Urothelium cell line (cell line): ENCODE measurements around the gene DCPS.
"Not testable (repeated sequence)": the region's sequence is repeated elsewhere in the genome, so short reads cannot be mapped to it uniquely, and the experiment has no call there.

Source experiments
- DNase-seq: peaks from one replicate; pipeline ENCODE4 v3.0.0; 2011; ENCODE audit warnings: low spot score, mixed read lengths
- FAIRE-seq: peaks from 2 replicates; lab custom pipeline; 2011; peaks lifted over from hg19 to GRCh38; lab: Jason Lieb, UNC

The DCPS gene

DNA sequence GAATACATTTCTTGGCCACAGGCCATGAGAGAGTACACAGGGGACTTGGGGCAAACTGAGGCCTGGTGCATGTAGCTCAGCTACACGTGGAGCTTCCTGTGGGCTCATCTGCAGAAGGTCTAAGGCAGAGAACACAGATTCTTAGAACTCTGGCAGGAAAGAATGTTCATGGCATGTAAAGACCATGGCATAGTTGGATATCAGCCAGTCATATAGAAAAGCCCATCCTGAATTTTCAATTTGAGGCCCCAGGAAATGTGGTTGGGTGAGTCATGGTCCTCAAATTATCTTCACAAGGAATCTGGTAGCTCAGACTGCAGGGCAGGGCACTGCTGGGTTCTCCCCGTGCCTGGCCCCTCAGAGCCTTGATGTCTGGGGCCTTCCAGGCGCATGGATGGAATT is 37.9 kb downstream of the DCPS start:
- peak; percentile 63 for DNase-seq
- no peak for FAIRE-seq

DNA sequence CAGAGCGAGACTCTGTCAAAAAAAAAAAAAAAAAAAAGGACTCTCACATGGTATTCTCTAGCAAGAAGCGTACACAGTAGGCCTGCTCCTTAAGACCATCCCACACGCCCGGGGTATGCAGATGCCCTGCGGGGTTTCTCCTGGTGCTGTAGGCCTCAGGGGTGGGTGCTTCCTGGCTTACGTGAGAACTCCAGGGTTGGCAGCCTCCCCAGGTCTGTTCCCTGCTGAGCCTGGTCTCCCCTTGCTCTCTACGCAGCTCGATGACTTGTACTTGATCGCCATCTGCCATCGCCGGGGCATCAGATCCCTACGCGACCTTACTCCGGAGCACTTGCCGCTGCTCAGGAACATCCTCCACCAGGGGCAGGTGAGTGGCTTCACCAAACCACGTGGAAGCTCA is 39.2 kb downstream of the DCPS start:
- FAIRE-seq (no peak), DNase-seq (no peak)

DNA sequence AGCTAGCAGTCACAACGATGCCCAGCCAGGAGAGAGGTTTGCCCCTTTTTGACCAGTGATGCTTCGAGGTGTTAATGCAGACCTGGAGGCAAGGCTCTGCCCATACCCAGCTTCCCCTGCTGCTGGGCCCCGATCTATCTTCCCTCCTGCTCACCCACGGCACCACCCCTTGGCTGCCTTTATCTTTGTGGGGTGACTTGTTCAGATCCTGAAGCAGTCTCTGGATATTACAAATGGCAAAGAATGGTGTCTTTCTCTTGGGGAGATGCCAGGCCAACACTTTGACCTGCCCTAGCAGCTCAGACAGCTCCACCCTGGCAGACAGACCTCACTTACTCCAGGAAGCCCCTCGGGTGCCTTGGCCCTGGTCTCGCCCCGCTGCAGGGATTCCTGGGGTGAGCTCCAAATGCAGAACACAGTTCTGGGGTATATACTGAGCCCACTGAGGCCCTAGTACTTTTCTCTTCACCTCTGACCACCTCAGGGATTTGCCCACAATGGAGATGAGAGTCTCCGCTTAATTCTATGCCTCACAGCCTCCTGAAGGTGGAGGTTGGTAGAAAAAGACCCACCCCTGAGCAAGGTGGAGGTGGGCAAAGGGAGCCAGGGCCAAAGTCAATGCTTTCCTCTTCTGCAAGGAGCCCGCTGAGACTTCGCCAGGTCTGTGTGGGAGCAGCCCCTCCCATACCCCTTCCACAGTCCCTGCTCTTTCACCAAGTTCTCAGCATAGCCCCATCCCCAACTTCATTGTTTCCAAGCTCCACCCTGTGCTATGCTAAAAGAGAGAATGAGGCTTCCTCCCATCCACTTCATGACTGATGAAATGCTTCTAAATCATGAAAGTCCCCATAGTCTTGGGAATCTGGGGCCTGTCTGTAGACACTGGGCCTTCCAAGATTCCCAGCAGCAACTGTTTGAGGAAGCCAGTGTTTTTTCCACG is 40.6 kb downstream of the DCPS start:
- no peak for DNase-seq
- no peak for FAIRE-seq

DNA sequence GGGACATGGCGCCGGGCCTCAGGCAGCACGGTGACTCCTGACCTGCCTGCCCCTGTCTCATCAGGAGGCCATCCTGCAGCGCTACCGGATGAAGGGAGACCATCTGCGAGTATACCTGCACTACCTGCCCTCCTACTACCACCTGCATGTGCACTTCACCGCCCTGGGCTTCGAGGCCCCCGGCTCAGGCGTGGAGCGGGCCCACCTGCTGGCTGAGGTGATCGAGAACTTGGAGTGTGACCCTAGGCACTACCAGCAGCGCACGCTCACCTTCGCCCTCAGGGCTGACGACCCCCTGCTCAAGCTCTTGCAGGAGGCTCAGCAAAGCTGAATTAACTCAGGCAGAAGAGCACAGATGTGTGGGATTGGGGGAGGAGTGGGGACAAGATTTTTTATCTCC is 41.4 kb downstream of the DCPS start:
- no peak for FAIRE-seq
- DNase-seq, result no peak

DNA sequence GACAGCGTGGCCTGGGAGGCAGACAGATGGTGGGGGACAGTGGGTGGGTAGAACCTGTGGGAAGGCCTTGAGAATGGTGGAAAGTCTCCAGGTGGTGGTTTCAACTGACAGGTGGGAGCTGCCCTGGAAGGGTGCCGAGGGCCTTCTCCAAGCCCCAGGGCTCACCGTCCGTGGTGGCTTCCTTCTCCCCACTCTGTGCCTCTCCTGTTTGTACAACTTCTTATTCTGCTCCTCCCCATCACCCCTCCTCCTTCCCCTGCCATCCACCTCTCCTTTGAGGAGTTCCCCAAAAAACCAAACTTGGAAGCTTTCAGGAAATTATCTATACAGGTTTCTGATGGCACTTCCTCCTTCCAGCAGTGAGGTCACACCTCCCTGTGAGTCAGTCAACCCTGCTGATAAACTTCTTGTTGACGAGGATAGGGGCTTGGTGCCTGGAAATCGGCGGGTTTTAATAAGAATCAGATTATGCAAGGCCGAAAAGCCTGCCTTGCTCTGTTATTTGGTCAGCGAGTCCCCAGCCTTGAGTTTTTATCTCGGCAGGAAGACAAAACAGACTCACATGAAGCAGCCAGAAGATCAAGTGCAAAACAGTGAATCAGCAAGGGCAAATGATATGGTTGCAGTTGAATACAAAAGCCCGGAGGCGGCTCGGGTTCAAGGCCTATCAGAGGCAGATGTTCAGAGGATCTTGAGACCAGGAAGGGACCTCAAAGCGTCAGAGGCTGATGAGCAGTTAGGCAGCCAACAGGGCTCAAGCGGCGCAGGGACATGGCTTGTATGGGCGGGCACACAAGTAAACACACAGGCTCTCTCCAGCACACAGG is 42.1 kb downstream of the DCPS start:
- DNase-seq, result no peak
- no peak for FAIRE-seq

DNA sequence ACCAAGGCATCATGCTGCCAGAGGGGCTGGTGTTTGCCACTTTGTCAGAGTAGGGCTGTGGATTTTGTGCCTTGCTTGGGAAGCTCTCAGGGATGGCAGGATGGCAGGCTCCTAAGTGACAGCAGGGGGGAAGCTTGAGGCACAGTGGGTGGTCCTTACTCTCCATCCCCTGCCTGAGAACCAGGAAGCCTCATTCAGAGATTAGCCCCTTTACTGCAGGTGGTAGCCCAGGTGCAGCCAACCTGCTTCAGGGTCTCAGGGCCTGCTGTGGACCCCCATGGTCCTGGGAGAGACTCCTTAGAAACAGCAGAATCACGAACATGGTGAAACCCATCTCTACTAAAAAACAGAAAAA is 42.7 kb downstream of the DCPS start:
- FAIRE-seq (no peak), DNase-seq (no peak)

DNA sequence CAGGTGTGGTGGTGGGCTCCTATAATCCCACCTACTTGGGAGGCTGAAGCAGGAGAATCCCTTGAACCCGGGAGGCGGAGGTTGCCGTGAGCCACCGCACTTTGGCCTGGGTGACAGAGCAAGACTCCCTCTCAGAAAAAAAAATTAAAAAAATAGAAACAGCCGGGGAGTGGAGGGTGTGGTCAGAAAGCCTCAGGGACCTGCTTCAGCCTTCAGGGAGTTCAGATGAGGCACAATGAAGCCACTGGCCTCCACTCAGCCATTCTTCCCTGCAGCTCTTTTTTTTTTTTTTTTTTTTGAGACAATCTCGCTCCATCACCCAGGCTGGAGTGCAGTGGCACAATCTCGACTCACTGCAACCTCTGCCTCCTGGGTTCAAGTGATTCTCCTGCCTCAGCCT is 43.1 kb downstream of the DCPS start:
- FAIRE-seq, result not testable (repeated sequence)

DNA sequence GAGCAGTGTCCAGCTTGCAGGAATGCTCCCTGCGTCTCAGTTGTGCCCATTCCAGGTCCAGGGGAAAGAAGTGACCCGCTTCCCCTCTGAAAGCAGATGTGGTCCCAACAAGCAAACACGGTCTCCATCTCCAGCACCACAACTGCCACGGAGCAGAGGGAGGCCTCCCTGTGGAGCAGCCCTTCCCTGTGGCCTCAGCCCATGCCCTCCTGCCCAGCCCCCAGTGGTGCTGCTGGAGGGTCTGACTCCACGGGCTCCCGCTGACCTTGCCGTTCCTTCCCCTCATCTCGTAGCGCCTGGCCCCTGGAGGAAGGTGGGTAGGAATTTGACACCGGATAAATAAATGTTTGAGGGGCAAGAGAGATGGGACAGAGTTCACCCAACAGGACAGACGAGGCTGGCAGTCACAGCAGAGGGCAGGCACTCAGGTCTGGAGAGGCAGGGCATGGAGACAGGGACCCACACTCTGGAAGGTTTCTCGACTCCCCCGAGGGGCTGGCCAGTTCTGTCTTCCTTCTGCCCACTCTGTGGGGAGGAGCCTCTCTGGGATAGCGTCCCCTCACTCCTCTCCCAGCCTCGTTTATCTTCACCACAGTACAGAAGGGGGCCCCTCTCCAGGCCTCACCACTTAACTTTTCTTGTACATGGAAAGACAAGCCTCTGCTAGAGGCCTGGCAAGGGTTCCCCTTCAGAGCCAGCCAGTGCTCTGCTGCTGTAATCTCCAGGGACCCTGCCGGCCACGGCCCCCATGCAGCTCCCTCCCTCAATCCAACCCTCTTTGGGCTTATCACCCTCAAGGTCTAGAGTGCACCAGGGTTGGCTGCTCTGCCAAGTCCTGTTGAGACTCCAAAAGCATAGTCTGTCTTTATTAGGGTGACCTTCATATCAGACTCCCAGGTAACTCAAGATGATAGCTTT is 44.1 kb downstream of the DCPS start:
- FAIRE-seq (no peak), DNase-seq (no peak)

More for the DNA sequence above, 43.1 kb downstream of the DCPS start:
- not testable (repeated sequence) for DNase-seq

DNA sequence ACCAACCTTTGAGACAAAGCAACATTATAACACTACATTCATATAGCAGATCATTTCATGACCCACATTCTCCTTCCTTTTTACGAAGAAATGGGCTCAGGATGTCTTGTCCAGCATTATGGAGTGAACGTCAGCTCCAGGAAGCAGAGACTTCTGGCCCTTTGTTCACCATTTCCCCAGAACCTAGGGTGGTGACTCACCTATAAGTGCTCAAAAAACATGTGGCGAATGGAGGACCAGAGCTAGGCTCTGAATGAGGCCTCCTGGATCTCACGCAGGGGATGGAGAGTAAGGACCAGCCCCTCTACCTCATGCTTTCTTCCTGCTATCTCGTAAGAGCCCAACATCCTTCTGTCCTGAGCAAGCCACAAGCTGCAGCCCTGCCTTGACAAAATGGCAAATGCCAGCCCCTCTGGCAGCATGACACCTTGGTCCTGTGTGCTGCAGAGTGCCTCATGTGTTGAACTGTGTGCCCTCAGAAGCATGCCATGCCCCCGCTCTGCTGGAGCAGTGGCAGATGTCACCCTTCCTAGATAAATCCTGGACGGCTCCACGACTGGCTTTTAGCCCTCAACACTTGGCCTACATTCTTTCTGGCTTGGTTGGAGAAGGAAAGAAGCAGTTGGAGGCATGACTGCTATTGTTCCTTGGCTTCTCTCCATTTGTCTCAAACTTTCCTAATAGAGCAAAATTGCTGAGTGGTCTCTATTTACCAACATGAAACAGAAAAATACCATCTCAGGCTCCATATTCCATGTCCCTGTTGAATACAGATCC is 45.1 kb downstream of the DCPS start:
- FAIRE-seq (no peak), DNase-seq (no peak)

DNA sequence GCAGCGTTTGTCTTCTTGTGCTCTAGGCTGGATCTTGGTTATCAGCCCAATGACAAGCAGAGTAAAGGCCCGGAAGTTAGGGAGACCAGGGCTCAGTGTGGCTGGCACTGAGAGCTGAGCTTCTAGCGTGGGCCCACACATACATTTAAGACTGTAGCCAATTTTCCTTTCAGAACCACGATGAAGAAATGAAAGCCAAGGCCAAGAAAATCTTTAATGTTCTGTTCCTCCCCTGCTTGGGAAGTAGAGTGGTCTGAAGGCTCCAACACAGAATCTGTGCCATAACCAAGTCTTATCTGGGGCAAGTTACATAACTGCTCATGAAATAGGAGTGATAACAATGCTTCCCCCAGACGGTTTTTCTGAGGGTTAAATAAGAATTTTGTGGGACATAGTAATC is 47.0 kb downstream of the DCPS start:
- DNase-seq (no peak), FAIRE-seq (no peak)

DNA sequence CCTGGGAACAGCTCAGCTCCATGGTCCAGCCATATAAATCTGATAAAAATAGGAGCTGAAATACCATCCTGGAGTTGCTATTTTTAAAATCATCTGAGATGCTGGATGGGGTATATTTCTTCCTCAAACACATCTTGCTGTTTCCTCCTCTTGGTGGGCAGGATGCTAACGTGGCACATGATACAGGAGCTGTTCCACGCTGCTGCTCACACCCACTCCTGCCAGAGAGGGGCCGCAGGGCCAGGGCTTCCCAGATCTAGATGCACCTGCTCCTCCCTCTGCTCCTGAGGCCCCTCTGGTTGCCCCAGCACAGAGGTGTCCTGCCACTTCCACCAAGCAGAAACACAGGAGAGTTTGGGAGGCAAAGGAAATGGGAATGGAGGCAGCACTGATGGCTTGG is 48.3 kb downstream of the DCPS start:
- no peak for DNase-seq
- FAIRE-seq, result no peak

DNA sequence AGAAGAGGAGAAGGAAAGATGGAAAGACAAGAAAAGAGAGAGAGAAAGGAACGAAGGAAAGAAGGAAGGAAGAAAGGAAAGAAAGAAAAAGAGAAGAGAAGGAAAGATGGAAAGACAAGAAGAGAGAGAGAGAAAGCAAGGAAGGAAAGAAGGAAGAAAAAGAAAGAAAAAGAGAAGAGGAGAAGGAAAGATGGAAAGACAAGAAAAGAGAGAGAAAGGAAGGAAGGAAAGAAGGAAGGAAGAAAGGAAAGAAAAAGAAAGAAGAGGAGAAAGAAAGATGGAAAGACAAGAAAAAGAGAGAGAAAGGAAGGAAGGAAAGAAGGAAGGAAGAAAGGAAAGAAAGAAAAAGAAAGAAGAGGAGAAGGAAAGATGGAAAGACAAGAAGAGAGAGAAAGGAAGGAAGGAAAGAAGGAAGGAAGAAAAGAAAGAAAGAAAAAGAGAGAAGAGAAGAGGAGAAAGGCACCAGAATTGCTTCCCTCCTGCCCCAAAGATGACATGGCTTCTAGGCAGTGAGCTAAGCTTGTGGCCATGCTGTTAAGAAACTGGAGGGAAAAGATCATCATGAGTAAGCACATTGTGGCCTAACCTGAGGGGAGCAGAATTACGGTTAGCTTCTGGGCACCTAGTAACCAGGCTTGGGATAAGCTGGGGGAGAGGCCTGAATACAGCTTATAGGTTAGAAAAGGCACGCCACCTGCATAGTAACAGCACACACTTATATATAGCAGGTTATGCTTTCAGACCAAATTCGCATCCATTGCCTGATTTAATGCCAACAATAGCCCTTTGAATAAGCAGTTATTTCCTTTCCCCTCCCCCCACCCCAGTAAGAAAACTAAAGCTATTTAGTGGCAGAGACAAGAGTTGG is 49.3 kb downstream of the DCPS start:
- DNase-seq, result no peak
- FAIRE-seq, result no peak

DNA sequence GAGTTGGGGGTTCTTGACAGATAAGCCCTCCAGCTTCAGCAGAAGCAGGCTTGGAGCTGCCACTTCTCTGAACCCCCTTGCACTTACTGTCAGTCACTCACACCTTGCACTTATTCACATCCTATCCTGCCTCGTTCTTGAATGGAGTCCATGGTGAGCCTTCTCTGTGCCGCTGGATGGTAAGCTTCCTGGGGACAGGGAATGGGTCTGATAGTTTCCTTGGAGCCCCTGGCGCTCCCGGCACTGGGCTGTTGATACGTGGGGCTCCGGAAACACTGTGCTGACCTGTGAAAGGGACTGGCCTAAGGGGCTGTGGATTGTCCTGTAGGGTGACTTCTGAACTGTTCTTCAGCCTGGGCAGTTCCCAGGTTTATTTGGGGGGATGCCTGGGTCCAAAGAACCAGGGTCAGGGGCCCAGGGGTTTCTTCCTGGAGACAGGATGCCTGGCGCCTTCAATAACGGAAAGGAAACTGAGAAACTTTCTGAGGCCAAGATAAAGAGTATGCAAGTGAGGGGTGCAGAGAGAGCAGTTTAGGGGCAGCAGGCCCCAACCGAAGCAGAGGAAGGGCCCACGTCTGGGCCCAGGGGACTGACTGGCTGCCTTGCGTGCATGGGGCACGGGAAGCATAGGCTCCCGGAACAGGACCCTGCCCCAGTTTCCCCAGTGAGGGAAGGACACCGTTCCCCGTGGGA is 50.9 kb downstream of the DCPS start:
- FAIRE-seq (no peak), DNase-seq (no peak)

DNA sequence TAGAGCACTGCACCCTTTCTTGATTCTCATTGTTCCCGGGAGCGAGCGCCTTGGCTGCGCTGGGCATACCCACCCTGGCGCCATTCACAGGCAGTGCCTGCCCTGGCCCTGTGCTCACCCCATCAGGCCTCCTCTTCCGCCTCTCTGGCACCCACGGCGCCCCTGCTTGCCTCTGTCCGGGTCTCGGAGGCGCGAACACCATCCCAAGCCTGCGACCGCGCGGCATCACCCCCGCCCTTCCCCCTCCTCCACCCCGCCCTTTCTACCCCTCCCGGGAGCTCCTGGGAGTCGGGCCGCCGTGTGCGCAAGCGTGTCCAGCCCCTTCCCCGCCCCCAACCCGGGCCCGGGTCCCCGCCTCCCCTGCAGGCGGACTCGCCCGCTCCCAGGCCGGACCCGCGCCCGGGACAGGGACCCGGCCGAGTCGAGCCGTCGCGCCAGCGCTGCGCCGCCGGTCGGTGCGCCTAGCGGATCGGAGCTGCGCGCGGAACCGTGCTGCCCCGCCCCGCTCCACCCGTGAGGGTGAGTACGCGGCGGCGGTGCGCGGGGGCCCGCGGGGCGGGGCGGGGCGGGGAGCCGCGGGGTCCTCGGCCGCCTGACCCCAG is 51.6 kb downstream of the DCPS start, which contains the start of gene ST3GAL4:
Gene ST3GAL4 (plus strand): TSS at position 363 of the 602 bp plus-strand sequence. CDS start 50,470 bp downstream, outside the sequence.
- FAIRE-seq (no peak), DNase-seq (peak; percentile 91)

DNA sequence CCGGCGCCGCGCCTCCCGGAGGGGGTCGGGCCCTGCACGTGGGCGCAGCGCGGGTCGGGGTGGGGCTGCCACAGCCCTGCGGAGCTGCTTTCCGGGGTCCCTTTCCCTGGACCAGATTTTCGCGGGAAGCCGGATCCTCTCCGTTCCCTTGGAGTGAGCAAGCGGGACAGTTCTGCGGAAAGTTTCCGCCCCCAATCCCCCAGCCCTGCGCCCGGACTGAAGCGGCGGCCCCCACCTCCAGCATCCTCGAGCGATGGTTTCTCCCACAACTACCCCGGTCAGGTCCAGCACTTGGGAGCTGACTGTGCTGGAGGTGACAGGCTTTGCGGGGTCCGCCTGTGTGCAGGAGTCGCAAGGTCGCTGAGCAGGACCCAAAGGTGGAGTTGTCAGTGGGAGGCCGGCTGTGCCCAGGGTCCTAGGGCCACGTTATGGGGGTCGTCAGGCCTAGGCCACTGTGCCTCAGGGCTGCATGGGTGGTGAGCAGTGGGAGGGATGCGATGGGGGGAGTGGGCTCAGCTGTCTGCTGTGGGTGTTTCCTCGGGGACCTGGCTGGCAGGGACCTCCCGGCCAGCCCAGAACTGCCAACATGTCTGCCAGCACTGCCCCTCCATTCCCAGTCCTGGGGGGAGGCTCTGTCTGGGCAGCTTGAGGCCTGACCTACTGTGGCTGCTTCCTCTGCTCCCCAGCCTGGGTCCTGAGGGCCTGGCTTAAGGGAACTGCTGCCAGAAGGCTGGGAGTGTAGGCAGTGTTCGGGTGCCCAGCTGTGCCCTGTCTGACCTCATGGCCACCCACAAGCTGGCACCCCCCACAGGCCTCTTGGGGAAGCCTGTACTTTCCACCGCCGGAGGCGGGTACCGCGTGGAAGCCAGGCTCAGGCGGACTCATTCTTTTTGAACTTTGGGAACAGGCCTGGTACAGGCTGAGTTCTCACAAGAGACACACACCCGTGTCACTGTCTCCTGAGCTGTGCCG is 52.4 kb downstream of the DCPS start:
- peak; percentile 32 for DNase-seq
- FAIRE-seq, result no peak

DNA sequence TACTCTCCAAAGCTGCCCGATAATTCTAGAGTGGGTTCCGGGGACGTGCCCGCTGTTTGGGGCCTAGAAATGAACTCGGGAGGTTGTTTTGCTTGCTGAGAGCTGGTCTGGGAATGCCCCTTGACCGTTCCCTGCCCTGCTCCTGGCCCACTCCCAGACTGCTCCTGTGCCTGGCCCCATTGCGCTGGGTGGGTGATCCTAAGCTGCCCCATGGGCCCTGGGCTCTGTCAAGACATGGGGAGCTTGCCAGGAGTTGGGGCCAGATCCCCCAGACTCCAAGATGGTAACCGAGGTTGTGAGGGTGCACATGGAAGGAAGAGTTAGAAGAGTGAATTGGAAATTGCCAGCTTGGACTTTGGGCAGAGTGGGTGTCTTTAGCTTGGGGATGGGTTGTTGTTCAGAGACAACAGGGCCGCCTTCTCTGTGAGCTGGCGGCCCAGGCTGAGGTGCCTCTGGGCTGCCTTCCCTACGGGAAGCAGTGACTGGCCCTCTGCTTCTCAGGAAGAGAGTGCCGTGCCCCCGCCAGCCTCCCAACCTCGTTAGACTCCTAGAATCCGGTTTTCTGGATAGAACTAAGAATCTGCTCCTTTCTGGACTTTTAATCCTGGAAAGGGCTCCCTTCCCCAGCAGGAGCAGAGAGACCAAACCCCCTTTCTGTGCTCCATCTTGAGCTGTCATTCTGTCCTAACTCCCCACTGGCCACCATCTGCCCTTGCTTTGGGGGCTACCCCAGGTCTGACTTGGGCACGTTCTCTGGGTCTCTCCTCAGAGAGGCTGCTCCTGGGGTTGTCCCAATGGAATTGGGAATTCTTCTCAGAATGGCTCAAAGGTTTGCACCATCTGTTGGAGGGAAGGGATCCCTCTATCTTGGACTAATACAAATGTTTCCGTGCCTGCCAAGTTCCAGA is 53.4 kb downstream of the DCPS start:
- FAIRE-seq, result no peak
- DNase-seq, result no peak
